DOHH2 (cell line): ENCODE measurements around the gene JDP2.

ENCODE experiments used
- H3F3A ChIP-seq: fragments of 200-600 bp; sonication (generic), shearing (Covaris generic); 2 replicates; pipeline ENCODE4 v1.6.0; 2016; ENCODE audit warnings: antibody characterized with exemption, mild to moderate bottlenecking; ENCODE audit not compliant: control insufficient read depth, insufficient read depth
- H3K27ac ChIP-seq: fragments of 200-600 bp; sonication (generic); 2 replicates; pipeline ENCODE4 v1.5.1; 2014; ENCODE audit warnings: low read depth, mild to moderate bottlenecking, low read length, moderate library complexity
- H3K27me3 ChIP-seq: fragments of 200-600 bp; sonication (generic); 2 replicates; pipeline ENCODE4 v1.6.1; 2014; ENCODE audit warnings: mild to moderate bottlenecking, low read length, mixed read lengths; ENCODE audit not compliant: control insufficient read depth
- H3K36me3 ChIP-seq: fragments of 200-600 bp; sonication (generic); 2 replicates; pipeline ENCODE4 v1.6.1; 2014; ENCODE audit warnings: mild to moderate bottlenecking, low read length, moderate library complexity, mixed read lengths; ENCODE audit not compliant: control insufficient read depth
- H3K4me1 ChIP-seq: fragments of 200-600 bp; sonication (generic); 2 replicates; pipeline ENCODE4 v1.6.1; 2014; ENCODE audit warnings: mild to moderate bottlenecking, low read length, mixed read lengths; ENCODE audit not compliant: control insufficient read depth
- H3K4me2 ChIP-seq: fragments of 200-600 bp; sonication (generic); 2 replicates; pipeline ENCODE4 v1.6.0; 2014; ENCODE audit warnings: mild to moderate bottlenecking, low read length, moderate library complexity
- H3K4me3 ChIP-seq: fragments of 200-600 bp; sonication (generic); 2 replicates; pipeline ENCODE4 v1.5.1; 2014; ENCODE audit warnings: mild to moderate bottlenecking, low read length, mixed read lengths
- H3K79me2 ChIP-seq: fragments of 200-600 bp; sonication (generic); 2 replicates; pipeline ENCODE4 v1.6.1; 2014; ENCODE audit warnings: mild to moderate bottlenecking, low read length, mixed read lengths; ENCODE audit not compliant: control insufficient read depth
- H3K9me2 ChIP-seq: fragments of 200-600 bp; sonication (generic); replicated peaks from 2 replicates; pipeline ENCODE4 v1.6.1; 2014; ENCODE audit warnings: mild to moderate bottlenecking, low read length, mixed read lengths; ENCODE audit not compliant: control insufficient read depth
- H3K9me3 ChIP-seq: fragments of 200-600 bp; sonication (generic); 2 replicates; pipeline ENCODE4 v1.6.1; 2014; ENCODE audit warnings: antibody characterized with exemption, low read length, mixed read lengths; ENCODE audit not compliant: control insufficient read depth, insufficient read depth
- H4K20me1 ChIP-seq: fragments of 200-600 bp; sonication (generic); 2 replicates; pipeline ENCODE4 v1.6.0; 2014; ENCODE audit warnings: low read depth, mild to moderate bottlenecking, antibody characterized with exemption, low read length, moderate library complexity; ENCODE audit not compliant: control insufficient read depth, insufficient read depth
- CTCF ChIP-seq: fragments of 200-600 bp; sonication (generic); IDR thresholded peaks from one replicate; pipeline ENCODE4 v1.5.1; 2014; ENCODE audit warnings: antibody characterized with exemption, mild to moderate bottlenecking, low read depth, low read length; ENCODE audit not compliant: poor library complexity, severe bottlenecking
- EZH2phosphoT487 ChIP-seq: fragments of 200-600 bp; sonication (generic); IDR thresholded peaks from 2 replicates; pipeline ENCODE4 v1.6.1; 2017; ENCODE audit warnings: borderline replicate concordance, mild to moderate bottlenecking, antibody characterized with exemption, low read length, moderate library complexity, mixed read lengths

Gene JDP2

GRCh38 chr14:75426332-75427125 lies 1.3 kb upstream of the JDP2 start:
- Histone ChIP-seq H3K4me3 (peak overlapping the region; percentile 72), H3F3A (peaks cover 8% of the 10 kb centered on the region), H3K4me2 (peak overlapping the region; percentile 87), H3K9me3 (peaks cover 4% of the 10 kb centered on the region), H3K79me2 (no peaks in the 10 kb centered on the region), H4K20me1 (no peaks in the 10 kb centered on the region), H3K27ac (no peak overlapping the region), H3K9me2 (no peaks in the 10 kb centered on the region), H3K27me3 (peaks cover 39% of the 10 kb centered on the region), H3K36me3 (no peaks in the 10 kb centered on the region), H3K4me1 (peaks cover 25% of the 10 kb centered on the region)
- TF ChIP-seq CTCF (no peak), EZH2phosphoT487 (no peak)

- Histone ChIP-seq H3K4me1 (peaks cover 25% of the 10 kb centered on the region), H3F3A (peaks cover 8% of the 10 kb centered on the region), H3K9me3 (peaks cover 4% of the 10 kb centered on the region), H3K27me3 (peaks cover 39% of the 10 kb centered on the region), H3K36me3 (no peaks in the 10 kb centered on the region), H3K27ac (no peak overlapping the region), H4K20me1 (no peaks in the 10 kb centered on the region), H3K4me2 (peak overlapping the region; percentile 87), H3K79me2 (no peaks in the 10 kb centered on the region), H3K9me2 (no peaks in the 10 kb centered on the region), H3K4me3 (peak overlapping the region; percentile 72)
- TF ChIP-seq EZH2phosphoT487 (peak; percentile 45; the same call in 1 of the 2 replicates), CTCF (no peak)
Measured at GRCh38 chr14:75427126-75427481, 718 bp upstream of the JDP2 start.

GRCh38 chr14:75428230-75429104 lies 645 bp downstream of the JDP2 start:
- Histone ChIP-seq H4K20me1 (no peaks in the 10 kb centered on the region), H3K9me2 (no peaks in the 10 kb centered on the region), H3K9me3 (peaks cover 4% of the 10 kb centered on the region), H3K27ac (no peak overlapping the region), H3F3A (peaks cover 8% of the 10 kb centered on the region), H3K36me3 (no peaks in the 10 kb centered on the region), H3K4me2 (peak overlapping the region; percentile 50), H3K4me3 (peak overlapping the region; percentile 45), H3K27me3 (peaks cover 39% of the 10 kb centered on the region), H3K4me1 (peaks cover 25% of the 10 kb centered on the region), H3K79me2 (no peaks in the 10 kb centered on the region)
- peak; percentile 86; the same call in 1 of the 2 replicates for TF ChIP-seq EZH2phosphoT487
- TF ChIP-seq CTCF: no peak
